CD4-positive, alpha-beta T cell treated with Interferon alpha-2 for 1 hour (primary cell): ENCODE data around the gene EGLN2.
A peak's percentile ranks its signal among the peaks of the same experiment; 100 is the strongest.
"Not testable (repeated sequence)": the region's sequence is repeated elsewhere in the genome, so short reads cannot be mapped to it uniquely, and the experiment has no call there.

Source experiments
- DNase-seq, 2 donors: peaks; one replicate each; pipeline ENCODE4 v3.0.0-alpha.2; 2020 to 2022

The EGLN2 gene

DNA sequence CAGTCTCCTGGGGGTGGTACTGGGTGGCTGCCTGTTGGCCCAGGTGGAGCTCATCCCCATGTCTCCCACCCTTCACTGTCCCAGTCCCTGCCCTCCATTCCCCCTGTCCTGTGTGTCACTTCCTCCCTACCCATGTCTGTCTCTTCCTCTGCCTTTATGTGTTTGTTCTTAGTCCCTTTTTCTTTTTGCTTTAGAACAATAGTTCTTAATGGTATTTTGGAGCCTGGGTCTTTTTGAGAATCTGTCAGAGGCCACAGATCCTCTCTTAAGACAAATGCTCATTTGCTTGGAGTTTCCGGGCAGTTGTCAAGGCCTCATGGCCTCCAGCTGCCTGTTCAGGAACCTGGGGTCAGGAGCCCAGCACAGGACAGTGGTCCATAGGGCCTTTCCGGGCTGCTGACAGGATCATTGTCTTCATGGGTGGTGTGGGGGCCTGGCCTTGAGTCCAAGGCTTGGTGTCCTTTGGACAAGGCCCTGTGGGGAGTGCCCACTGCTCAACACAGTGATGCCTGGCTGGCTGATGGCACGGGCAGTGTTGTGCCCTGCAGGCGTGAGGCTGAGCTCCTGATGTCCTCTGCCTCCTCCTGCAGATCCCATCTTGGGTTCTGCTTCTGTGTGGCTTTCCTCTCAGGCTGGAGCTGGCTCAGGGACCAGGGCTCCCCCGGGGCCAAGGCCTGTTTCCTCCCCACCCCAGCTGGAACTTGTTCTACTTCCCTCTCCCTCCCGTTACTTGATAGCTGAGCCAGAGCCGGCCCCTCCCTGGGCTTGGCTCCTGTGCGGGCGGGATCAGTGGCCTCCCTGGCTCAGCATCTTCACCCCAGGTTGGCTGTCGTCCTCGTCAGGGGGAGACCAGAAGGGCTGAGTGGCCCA is 3.5 kb downstream of the EGLN2 start:
- DNase-seq: peak in 1 of 2 donors; percentile 33

DNA sequence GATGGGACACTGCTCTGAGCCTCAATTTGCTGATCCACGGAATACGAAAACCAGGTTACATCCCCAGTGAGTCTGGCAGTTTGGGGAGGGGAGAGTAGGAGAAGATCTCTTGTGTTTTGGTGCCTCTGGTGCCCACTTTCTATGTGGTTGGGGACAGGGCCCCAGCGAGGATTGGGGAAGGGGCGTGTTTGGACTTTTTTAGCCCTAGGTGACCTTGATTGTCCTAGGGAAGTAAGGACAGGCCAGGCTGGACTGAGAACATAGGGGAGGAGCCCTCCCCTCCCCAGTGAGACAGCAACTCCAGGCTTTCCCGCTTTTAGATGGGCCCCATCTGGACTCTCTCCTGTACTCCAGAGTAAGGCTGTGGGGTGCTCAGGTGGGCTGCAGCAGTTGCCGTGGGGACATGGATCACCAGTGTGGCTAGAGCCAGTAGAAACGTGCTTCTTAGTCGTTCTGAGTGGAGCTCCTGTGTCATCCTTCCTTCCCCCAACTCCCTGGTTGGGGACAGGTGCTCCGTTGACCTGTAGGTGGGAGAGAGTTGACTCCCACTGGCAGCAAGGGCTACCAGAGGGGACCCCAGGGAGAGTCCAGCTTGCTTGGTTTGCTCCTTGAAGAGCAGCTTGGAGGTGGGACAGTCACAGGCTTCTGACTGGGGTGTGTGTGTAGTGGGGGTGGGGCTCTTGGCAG is 4.3 kb downstream of the EGLN2 start:
- DNase-seq: no peak

DNA sequence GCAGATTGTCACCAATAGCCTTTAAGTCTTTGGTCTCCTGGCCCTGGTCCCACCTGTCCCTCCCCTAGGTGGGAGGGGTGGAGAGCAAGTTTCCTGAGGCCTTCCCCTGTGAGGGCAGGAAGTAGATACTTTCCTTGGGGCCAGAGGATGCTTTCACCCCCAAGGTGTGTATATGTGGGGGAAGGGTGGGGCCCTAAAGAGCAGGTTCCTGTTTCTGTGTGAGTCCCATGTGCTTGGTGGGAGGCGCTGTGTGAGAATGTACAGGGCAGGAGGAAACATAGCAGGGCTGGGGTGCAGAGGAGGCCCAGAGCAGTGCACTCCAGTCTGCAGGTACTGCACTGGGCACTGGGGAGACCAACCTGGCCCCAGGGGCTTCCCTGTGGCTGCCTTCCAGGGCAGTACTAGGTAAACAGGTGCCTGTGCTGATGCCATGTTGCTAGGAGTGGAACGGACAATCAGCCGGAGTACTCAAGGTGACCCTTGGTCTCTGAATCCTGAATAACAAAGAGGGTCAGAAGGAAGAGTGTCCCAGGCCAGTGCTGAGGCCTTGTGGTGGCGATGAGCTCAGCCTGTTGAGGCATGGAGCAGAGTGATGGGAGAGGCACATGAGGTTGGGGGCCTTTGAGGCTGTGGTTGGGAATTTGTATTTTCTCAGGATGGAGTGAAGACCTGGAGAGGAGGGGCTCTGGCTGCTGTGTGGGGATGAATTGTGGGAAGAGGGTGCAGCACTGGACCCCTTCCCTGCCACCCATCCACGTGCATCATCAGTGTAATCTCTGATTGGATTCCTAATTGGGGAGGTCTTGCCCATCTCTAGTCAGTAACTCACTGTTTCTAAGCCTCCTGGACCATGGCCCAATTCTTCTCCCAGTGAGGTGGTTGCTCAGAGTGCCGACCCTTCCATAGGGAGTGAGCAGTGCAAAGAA is 5.1 kb downstream of the EGLN2 start:
- peak; percentile 84 to 92 for DNase-seq

DNA sequence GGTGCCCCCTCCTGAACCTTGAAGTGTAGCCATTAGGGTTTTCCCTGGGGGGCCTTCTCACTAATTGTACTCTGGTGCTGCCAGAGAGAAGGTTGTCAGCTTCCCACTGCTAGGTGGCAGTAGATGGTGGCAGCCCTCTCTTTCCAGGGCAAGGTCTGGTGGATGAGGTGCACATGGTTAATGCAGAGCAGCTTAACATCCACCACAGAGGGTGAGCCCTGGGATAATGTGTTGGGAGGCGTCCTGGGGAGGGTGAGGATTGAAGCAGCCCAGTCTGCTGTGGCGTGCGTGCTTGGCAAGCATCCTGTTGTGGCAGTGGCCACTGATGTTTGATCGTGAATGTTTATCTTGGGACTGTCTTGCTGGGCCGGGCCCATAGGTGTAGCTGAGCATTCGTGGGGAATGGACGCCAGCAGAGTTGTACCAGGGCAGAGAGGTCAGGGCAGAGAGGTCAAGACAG is 5.8 kb downstream of the EGLN2 start:
- peak in 1 of 2 donors; percentile 40 for DNase-seq

DNA sequence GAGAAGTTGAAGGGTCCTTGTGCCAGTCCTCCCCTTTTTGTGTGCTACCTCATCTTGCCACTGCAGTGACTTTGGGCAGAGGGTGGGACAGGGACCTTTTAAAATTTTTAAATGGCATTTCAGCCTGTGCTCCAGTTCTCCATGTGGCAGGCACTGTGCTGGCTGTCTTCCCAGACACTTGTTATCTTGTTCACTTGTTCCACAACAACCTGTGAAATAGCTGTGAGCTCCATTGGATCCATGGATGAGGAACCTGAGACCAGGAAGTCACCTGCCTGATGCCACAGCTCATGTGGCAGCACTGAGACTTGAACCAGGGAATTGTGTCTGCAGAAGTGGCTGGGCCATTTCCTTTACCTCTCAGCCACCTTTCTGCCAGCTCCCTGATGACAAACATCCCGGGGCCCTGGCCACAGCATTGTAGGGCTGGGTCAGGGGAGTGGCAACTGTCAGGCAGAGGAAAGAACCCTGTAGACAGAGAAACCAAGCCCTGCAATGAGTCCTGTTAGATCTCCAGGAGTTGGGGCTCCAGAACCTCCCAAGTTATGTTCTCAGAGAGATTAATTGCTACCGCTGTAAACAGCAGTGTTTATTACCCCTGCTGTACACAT is 6.4 kb downstream of the EGLN2 start:
- peak; percentile 36 to 73 for DNase-seq

DNA sequence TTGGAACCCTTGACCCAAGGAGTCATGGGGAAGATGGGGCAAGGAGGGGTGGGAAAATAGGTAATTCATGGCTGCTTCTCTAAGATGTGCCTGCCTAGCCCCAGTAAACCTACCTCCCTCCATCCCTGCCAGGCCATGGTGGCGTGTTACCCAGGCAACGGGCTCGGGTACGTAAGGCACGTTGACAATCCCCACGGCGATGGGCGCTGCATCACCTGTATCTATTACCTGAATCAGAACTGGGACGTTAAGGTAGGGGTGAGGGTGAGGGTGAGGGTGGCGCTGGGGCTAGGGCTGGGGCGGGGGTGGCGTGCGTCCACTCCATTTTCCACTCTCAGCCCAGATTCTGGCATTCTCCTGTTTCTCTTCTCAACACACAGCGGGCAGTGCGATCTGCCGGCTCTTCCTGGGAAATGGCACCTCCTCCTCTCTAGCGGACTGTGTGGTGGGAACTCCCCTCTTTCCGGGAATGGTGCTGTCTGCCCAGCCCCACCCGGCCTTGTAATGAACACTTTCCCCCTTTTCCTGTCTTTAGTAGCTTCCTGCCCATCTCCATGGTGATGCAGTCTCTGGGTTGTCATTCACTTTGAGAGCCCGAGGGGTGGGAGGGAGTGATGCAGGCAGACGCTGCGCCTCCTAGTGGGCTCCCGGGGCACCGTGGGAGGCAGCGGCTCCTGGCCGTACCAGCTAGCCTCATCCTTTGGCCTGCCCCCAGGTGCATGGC is 7.6 kb downstream of the EGLN2 start:
- DNase-seq: peak; percentile 89 to 95

DNA sequence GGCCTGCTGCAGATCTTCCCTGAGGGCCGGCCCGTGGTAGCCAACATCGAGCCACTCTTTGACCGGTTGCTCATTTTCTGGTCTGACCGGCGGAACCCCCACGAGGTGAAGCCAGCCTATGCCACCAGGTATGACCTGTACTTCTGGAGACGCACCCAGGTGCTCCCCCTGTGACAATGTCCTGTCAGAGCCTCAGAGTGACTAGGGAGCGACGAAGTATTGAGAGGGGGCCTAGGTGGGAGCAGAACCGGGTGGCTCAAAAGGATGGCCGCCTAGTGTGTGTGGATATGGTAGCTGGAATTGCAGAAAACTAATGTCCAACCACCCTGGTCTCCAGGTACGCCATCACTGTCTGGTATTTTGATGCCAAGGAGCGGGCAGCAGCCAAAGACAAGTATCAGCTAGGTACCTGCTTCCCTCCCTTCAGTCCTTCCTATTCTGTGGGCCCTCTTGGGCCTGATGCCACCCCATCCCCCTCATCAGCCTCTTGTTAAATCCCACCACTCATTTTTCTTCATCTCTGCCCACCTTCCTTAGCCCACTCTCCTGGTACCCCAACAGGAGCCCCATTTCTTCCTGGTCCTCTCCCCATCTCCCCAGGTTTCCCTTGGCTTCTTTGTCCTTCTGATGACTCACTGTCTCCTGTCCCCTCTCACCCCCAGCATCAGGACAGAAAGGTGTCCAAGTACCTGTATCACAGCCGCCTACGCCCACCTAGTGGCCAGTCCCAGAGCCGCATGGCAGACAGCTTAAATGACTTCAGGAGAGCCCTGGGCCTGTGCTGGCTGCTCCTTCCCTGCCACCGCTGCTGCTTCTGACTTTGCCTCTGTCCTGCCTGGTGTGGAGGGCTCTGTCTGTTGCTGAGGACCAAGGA is 8.4 kb downstream of the EGLN2 start:
- DNase-seq: peak in 1 of 2 donors; percentile 46

DNA sequence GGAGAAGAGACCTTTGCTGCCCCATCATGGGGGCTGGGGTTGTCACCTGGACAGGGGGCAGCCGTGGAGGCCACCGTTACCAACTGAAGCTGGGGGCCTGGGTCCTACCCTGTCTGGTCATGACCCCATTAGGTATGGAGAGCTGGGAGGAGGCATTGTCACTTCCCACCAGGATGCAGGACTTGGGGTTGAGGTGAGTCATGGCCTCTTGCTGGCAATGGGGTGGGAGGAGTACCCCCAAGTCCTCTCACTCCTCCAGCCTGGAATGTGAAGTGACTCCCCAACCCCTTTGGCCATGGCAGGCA is 9.0 kb downstream of the EGLN2 start:
- no peak for DNase-seq

DNA sequence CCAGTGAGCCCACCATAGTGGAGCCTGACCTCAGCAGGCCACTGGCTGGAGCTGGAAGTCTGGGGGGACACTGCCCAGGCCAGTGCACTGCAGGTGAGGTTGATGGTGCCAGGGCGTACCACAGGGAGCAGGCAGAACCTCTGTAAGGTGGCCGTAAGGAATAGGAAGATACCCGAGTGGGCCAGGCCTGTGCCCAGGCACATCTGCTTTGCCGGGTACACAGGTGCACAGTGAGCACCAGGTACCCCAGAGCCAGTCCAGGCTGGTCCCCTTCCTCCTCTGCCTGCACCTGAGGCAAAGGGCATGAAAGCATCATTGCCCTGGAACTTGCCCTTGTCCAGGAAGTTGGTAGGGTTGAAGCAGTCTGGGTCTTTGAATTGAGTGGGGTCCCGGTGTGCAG is 9.5 kb downstream of the EGLN2 start:
- DNase-seq: no peak

DNA sequence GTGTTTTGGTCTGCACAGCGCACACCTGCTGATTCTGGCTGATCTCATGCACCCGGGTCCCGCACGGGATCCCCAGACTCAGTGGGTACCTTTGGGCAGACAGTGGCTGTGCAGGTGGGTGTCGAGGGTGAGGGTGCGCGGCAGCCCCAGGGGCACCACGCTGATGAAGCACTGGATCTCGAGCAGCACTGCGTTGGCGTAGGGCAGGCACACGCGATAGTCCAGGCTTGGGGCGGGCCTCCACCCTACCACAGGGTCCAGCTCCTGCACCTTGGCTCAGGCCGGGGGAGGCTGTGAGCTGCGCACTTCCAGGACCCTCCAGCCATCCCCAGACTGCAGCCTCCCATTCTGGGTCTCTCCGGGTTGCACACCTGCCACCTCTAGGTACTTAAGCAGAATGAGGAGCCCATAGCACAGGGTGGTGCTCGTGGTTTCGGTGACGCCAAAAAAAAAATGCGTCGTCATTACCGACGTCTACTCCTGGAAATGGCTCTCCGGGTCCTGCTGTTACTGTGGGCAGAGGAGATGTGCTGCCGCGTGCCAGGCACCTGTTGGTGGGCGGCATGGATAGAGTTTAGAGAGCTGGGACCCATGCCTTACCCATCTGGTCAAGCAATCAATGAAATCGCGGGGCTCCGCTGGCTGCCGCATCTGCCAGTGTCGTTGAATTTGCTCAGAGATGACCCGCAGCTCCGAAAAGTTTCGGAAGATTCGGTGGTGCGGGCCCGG is 10.5 kb downstream of the EGLN2 start:
- no peak for DNase-seq

DNA sequence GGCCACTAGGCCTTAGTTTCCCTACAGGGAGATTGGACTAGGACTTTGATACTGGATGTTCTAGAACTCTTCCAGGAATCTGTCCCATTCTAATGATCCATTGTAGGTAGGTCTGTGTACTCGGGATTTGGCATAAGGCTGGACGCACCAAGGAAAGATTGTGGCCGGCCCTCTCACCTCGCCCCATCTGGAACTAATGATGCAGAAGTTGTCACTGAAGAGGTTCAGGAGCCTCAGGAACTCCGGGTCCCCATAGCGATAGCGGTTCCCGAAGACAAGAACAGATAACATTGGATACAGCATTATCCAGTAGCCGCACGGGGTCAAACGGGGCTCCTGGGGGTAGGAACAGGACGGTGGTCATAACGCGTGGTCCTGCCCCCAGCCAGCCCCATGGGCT is 11.2 kb downstream of the EGLN2 start:
- no peak for DNase-seq

DNA sequence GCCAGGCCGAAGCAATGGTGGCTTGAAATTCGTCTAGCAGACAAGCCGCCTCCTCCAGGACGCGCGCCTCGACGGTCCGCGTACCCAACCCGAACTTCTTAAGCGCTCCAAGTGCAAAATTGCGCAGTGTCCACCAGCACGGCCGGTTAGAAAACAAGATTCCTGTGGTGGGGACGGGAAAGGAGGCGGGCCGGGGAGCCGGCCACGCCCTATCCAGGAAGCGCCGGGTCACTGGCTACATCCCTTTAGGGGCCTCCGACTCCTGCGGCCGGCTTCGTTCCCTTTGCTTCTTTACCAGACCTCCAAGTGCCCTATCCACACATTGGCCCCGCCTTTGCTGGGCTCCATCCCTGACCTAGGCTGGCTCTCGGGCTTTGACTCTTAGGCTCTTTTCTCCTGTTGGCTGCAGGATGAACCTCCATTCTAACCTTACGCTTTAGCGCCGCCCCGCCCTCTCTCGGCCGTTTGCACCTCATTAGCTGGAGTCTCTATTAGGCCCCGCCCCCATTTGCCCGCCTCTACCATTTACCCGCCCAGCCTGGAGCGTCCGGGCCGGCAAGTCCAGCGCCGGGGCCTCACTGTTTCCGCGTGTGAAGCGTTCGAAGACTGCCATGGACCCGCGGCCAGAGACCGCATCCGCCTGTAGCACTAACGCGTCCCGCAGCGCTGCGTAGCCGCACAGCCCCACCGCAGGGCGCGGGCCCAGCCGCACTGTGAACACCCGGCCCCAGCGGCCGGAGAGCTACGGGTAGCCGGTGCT is 11.8 kb downstream of the EGLN2 start:
- DNase-seq: peak; percentile 64 to 67

DNA sequence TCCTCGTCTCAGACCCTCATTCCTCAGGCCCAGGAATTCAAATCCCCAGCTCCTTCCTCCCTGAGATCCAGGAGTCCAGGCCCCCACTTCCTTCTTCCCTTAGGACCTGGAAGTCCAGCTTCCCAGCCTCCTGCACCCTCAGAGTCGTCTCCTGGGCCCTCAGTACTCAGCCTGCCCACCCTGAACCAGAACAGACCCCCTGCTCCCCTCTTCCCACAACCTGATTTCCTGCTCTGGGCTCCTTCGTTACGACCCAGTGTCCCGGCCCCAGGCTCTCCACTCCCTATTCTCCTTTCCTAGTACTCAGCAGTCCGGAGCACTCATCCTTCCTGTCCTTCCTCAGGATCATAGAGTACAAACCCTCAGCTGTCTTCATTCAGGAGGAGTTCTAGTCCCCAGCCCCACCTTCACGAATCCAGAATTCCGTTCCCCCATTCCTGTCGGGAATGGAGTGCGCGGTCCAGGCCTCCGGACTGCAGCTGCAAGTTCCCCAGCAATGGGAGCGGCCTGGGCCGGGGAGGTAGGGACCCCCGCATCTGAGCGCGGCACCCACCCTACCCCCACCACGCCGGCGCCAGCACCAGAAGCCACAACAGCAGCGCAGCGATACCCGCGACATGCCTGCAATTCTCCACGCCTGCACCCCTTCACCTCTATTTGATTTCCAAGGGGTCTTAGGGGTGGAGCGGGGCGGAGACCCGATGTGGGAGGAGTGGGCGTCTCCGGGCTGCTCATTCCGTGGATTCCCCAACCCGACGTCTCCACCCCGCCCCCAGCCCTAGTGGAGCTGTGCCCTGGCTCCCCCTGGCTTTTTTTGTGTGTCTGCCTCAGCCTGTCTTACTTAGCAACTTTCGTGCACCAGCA is 12.7 kb downstream of the EGLN2 start:
- peak in 1 of 2 donors; percentile 26 for DNase-seq

DNA sequence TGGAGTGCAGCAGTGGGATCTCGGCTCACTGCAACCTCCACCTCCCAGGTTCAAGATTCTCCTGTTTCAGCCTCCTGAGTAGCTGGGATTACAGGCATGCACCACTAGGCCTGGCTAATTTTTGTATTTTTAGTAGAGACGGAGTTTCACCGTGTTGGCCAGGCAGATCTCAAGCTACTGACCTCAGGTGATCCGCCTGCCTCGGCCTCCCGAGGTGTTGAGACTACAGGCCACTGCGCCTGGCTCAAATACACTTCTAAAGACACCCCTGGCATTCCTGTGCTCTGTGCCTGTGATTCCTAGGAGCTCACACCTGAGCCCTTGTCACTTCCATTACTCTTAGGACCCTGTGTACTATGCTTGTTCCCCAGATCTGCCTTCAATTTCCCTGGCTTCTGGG is 13.6 kb downstream of the EGLN2 start:
- DNase-seq: not testable (repeated sequence)

DNA sequence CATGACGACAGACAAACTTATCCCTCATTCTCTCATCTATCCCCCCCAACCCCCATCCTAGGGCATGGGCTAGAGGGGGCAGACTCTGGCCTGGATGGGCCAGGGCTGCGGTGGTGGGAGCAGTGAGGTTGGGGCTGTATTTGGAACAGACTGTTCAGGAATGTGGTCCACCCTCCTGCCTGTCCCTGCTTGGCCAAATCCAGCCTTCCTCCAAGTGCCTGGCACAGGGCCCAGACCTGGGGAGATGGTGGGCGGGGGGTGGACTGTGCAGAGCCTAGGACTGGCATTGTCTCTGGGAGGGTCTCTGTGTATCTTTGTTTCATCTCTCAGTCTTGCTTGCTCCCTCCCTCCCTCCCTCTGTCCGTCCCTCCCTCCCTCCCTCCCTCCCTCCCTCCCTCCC is 14.2 kb downstream of the EGLN2 start:
- no peak for DNase-seq

DNA sequence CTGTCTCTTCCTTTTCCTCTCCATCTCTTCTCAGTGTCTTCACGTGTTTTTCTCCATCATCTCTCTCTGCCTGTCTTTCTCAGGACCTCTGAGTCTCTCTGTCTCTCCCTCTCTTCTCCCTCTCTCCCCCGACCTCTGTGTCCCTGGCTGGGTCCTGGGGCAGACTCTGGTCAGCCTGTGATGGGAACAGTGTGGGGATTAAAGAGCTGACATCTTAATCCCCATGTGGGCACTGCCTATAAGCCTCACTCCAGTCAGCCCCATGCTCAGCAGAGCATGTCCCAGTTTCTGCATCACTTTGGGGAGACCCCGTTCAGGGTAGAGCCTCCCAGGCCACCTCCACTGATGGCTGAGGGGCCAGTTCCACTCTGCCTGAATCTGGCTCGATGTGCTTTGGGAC is 16.2 kb downstream of the EGLN2 start:
- no peak for DNase-seq

DNA sequence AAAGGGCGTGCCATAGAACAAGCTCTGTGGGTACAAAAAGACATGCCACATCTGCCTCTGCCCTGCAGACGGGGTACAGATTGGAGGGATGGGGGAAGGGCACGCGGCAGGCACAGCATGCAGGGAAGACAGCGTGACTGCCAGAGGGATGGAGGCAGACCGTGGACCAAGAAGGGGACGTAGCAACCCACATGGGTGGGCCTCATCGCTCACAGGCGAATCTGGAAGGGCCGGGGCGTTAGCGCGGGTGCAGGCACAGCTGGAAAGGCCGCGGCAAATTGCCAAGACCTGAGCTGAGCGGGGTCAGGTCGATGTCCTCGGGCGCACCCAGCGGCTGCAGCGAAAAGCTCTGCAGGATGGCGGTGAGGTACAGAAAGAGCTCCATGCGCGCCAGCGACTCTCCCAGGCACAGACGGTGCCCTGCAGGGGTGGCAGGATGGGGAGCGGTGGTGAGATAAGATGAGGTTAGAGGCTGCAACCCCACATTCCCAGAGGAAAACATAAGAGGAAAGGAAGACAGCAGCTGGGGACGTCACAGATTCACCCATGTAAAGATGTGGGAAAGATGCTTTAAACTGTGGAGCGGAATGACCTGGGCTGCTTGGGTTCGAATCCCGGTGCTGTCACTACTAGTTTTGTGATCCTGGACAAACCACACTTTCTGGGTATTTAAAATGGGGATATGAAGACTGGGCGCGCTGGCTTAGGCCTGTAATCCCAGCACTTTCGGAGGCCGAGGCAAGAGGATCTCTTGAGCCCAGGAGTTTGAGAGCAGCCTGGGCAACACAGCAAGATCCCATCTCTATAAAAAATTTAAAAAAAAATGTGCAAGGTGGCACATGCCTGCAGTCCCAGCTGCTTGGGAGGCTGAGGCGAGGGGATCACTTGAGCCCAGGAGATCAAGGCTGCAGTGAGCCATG is 19.7 kb downstream of the EGLN2 start:
- DNase-seq: peak; percentile 80 to 86
